ENCODE results near the gene SCGB1D1. TPM values are rescaled to one million over a fixed set of nuclear protein-coding genes. Genes with fewer than 3 reads are reported as not detected.

Gene SCGB1D1
- total RNA-seq, 2 donors from 2014 or later: not detected

- H3K4me3 Mint-ChIP-seq: no peak overlapping the region
- H3K4me1 Mint-ChIP-seq: no peaks in the 10 kb centered on the region
- peaks cover 3% of the 10 kb centered on the region for H3K36me3 Mint-ChIP-seq (ENCODE audit: low read depth)
- H3K27ac Mint-ChIP-seq: no peak overlapping the region
- DNase-seq (no peak), ATAC-seq (no peak)
- H3K9me3 ChIP-seq (ENCODE audit: control insufficient read depth, low read length, poor library complexity, severe bottlenecking): no peaks in the 10 kb centered on the region
- peaks cover 28% of the 10 kb centered on the region for H3K27me3 Mint-ChIP-seq
Observed at GRCh38 chr11:62217191-62217748, 27.3 kb downstream of the SCGB1D1 start.

GRCh38 chr11:62221498-62221897, 31.5 kb downstream of the SCGB1D1 start:
- Mint-ChIP-seq H3K4me1 (no peaks in the 10 kb centered on the region), H3K36me3 (ENCODE audit: low read depth) (no peaks in the 10 kb centered on the region), H3K27me3 (peaks cover 11% of the 10 kb centered on the region), H3K4me3 (no peak overlapping the region), H3K27ac (no peak overlapping the region)
- ATAC-seq: no peak
- DNase-seq: no peak
- H3K9me3 ChIP-seq (ENCODE audit: control insufficient read depth, low read length, poor library complexity, severe bottlenecking): peaks cover 5% of the 10 kb centered on the region

GRCh38 chr11:62223095-62223494, 33.1 kb downstream of the SCGB1D1 start:
- Mint-ChIP-seq H3K27ac (no peak overlapping the region), H3K36me3 (ENCODE audit: low read depth) (no peaks in the 10 kb centered on the region), H3K27me3 (no peaks in the 10 kb centered on the region), H3K4me3 (no peak overlapping the region), H3K4me1 (no peaks in the 10 kb centered on the region)
- DNase-seq (no peak), ATAC-seq (no peak)
- peaks cover 5% of the 10 kb centered on the region for H3K9me3 ChIP-seq (ENCODE audit: control insufficient read depth, low read length, poor library complexity, severe bottlenecking)

- no peaks in the 10 kb centered on the region for H3K9me3 ChIP-seq (ENCODE audit: control insufficient read depth, low read length, poor library complexity, severe bottlenecking)
- Mint-ChIP-seq H3K4me3 (no peak overlapping the region), H3K36me3 (ENCODE audit: low read depth) (peaks cover 3% of the 10 kb centered on the region), H3K4me1 (no peaks in the 10 kb centered on the region), H3K27ac (no peak overlapping the region), H3K27me3 (peaks cover 67% of the 10 kb centered on the region)
- no peak for ATAC-seq
- no peak for DNase-seq
Observed at GRCh38 chr11:62233730-62234129, 43.7 kb downstream of the SCGB1D1 start.

- Mint-ChIP-seq H3K4me1 (no peaks in the 10 kb centered on the region), H3K27ac (no peak overlapping the region), H3K4me3 (no peak overlapping the region), H3K27me3 (peaks cover 65% of the 10 kb centered on the region), H3K36me3 (ENCODE audit: low read depth) (peaks cover 3% of the 10 kb centered on the region)
- DNase-seq: no peak
- no peak for ATAC-seq
- no peaks in the 10 kb centered on the region for H3K9me3 ChIP-seq (ENCODE audit: control insufficient read depth, low read length, poor library complexity, severe bottlenecking)
Observed at GRCh38 chr11:62236187-62236586, 46.2 kb downstream of the SCGB1D1 start.

- Mint-ChIP-seq H3K4me3 (no peak overlapping the region), H3K36me3 (ENCODE audit: low read depth) (peaks cover 3% of the 10 kb centered on the region), H3K4me1 (no peaks in the 10 kb centered on the region), H3K27ac (no peak overlapping the region), H3K27me3 (peaks cover 70% of the 10 kb centered on the region)
- ATAC-seq (no peak), DNase-seq (no peak)
- H3K9me3 ChIP-seq (ENCODE audit: control insufficient read depth, low read length, poor library complexity, severe bottlenecking): no peaks in the 10 kb centered on the region
Observed at GRCh38 chr11:62237499-62237898, 47.5 kb downstream of the SCGB1D1 start.

- Mint-ChIP-seq H3K27me3 (peaks cover 67% of the 10 kb centered on the region), H3K4me1 (no peaks in the 10 kb centered on the region)
Observed at GRCh38 chr11:62238151-62238550, 48.1 kb downstream of the SCGB1D1 start.

GRCh38 chr11:62241095-62241494, 51.1 kb downstream of the SCGB1D1 start:
- Mint-ChIP-seq H3K27ac (no peak overlapping the region), H3K4me3 (no peak overlapping the region), H3K27me3 (peaks cover 76% of the 10 kb centered on the region), H3K4me1 (no peaks in the 10 kb centered on the region), H3K36me3 (ENCODE audit: low read depth) (peaks cover 3% of the 10 kb centered on the region)
- DNase-seq: no peak
- ATAC-seq: no peak
- H3K9me3 ChIP-seq (ENCODE audit: control insufficient read depth, low read length, poor library complexity, severe bottlenecking): no peaks in the 10 kb centered on the region

More at GRCh38 chr11:62238151-62238550, 48.1 kb downstream of the SCGB1D1 start:
- DNase-seq (no peak), ATAC-seq (no peak)
- H3K9me3 ChIP-seq (ENCODE audit: control insufficient read depth, low read length, poor library complexity, severe bottlenecking): no peaks in the 10 kb centered on the region
- H3K36me3 Mint-ChIP-seq (ENCODE audit: low read depth): peaks cover 3% of the 10 kb centered on the region
- H3K4me3 Mint-ChIP-seq: no peak overlapping the region
- H3K27ac Mint-ChIP-seq: no peak overlapping the region

GRCh38 chr11:62242021-62242420, 52.0 kb downstream of the SCGB1D1 start, which contains the start of gene SCGB1D2:
Gene SCGB1D2, plus strand, starts transcription at chr11:62242239. Its CDS starts 69 bp downstream, at chr11:62242308.
- Mint-ChIP-seq H3K4me1 (no peaks in the 10 kb centered on the region), H3K27ac (no peak within 1 kb of the TSS), H3K27me3 (peaks cover 82% of the 10 kb centered on the region), H3K4me3 (no peak within 1 kb of the TSS), H3K36me3 (ENCODE audit: low read depth) (peaks cover 3% of the 10 kb centered on the region)
- no peaks in the 10 kb centered on the region for H3K9me3 ChIP-seq (ENCODE audit: control insufficient read depth, low read length, poor library complexity, severe bottlenecking)
- DNase-seq (no peak), ATAC-seq (no peak)

Other genes with a start within 250 kb of the SCGB1D1 start
- under 1 TPM; 0.26 to 0.35 TPM for gene BEST1, start 239.9 kb upstream of the SCGB1D1 start, total RNA-seq
- gene FTH1, start 222.6 kb upstream of the SCGB1D1 start, total RNA-seq: 1,000 to 10,000 TPM; 1,744 to 2,260 TPM
- 10 to 100 TPM; 15.9 to 22.3 TPM for gene INCENP, start 66.2 kb upstream of the SCGB1D1 start, total RNA-seq
- not detected for gene SCGB2A1, start 18.5 kb downstream of the SCGB1D1 start, total RNA-seq
- gene SCGB1D2, start 52.0 kb downstream of the SCGB1D1 start, total RNA-seq: not detected
- gene SCGB2A2, start 79.9 kb downstream of the SCGB1D1 start, total RNA-seq: not detected
- gene SCGB1D4, start 108.9 kb downstream of the SCGB1D1 start, total RNA-seq: not detected
- under 1 TPM; 0.75 to 0.89 TPM for gene ASRGL1, start 147.2 kb downstream of the SCGB1D1 start, total RNA-seq
- not detected for gene SCGB1A1, start 228.8 kb downstream of the SCGB1D1 start, total RNA-seq